H1 (cell line): ENCODE measurements around the gene ERFE. TPM values are rescaled to one million over a fixed set of nuclear protein-coding genes. Genes with fewer than 3 reads are reported as not detected.

Source experiments
- CTCF ChIA-PET: fragments of 300-600 bp; sonication (Branson Sonifier 250); formaldehyde crosslinking; loops from one replicate; lab custom pipeline; 2021; ENCODE audit not compliant: partially characterized antibody; lab: Charles Lee
- POLR2A ChIA-PET: fragments of 300-600 bp; sonication (Branson Sonifier 250); formaldehyde crosslinking; loops from one replicate; lab custom pipeline; 2021; ENCODE audit warnings: inconsistent platforms; ENCODE audit not compliant: partially characterized antibody; lab: Charles Lee
- DNase-seq, 2 experiments: peaks; one replicate each; pipeline versions ENCODE4 v3.0.0 to v3.0.0-alpha.2; 2010 to 2022; ENCODE audit warnings: low spot score in 2 of 2, low read depth in 1 of 2, mixed read lengths in 1 of 2
- FAIRE-seq: peaks from 2 replicates; lab custom pipeline; 2011; peaks lifted over from hg19 to GRCh38; lab: Jason Lieb, UNC
- H2AFZ ChIP-seq: 2 replicates; pipeline ENCODE4 v1.8.1; 2012; ENCODE audit warnings: low read length, inconsistent platforms
- H2AK5ac ChIP-seq: 2 replicates; pipeline ENCODE4 v1.6.1; 2013; ENCODE audit warnings: low read depth, low read length
- H2BK120ac ChIP-seq: replicated peaks from 2 replicates; pipeline ENCODE3; 2013; ENCODE audit warnings: low read depth, low read length, inconsistent platforms
- H2BK12ac ChIP-seq: 2 replicates; pipeline ENCODE4 v1.6.1; 2013; ENCODE audit warnings: low read depth, low read length
- H2BK15ac ChIP-seq: 2 replicates; pipeline ENCODE4 v1.6.1; 2013; ENCODE audit warnings: low read length
- H2BK20ac ChIP-seq: 2 replicates; pipeline ENCODE4 v1.6.1; 2013; ENCODE audit warnings: low read length
- H2BK5ac ChIP-seq: 2 replicates; pipeline ENCODE4 v1.6.1; 2013; ENCODE audit warnings: low read depth, low read length
- H3K14ac ChIP-seq: 2 replicates; pipeline ENCODE4 v1.6.1; 2013; ENCODE audit warnings: inconsistent platforms; ENCODE audit not compliant: insufficient read length
- H3K18ac ChIP-seq: 2 replicates; pipeline ENCODE4 v1.6.1; 2013; ENCODE audit warnings: low read length; ENCODE audit errors: extremely low read depth
- H3K23ac ChIP-seq: 2 replicates; pipeline ENCODE4 v1.6.1; 2013; ENCODE audit warnings: inconsistent platforms; ENCODE audit not compliant: insufficient read length
- H3K23me2 ChIP-seq: 2 replicates; pipeline ENCODE4 v1.6.1; 2013; ENCODE audit warnings: low read depth, low read length
- H3K27ac ChIP-seq: 2 replicates; pipeline ENCODE4 v1.6.1; 2011; ENCODE audit warnings: low read depth, low read length, inconsistent platforms
- H3K27me3 ChIP-seq, 4 experiments: replicated peaks in 1 of 4; 1 replicate in 1 of 4; 2 replicates in 3 of 4; pipeline versions ENCODE4 v1.6.1 to v1.8.1; 2011 to 2013; ENCODE audit warnings: low read length in 3 of 4, mild to moderate bottlenecking in 3 of 4, inconsistent platforms in 2 of 4, mixed read lengths in 2 of 4, moderate library complexity in 1 of 4; ENCODE audit not compliant: control insufficient read depth in 3 of 4, insufficient read depth in 3 of 4; ENCODE audit errors: extremely low read depth in 1 of 4
- H3K36me3 ChIP-seq, 4 experiments: 2 replicates each; pipeline versions ENCODE4 v1.6.1 to v1.8.1; 2011 to 2013; ENCODE audit warnings: mild to moderate bottlenecking in 4 of 4, low read length in 3 of 4, moderate library complexity in 2 of 4, control low read depth in 1 of 4, inconsistent platforms in 1 of 4; ENCODE audit not compliant: insufficient read depth in 4 of 4, control insufficient read depth in 2 of 4
- H3K4ac ChIP-seq: replicated peaks from 2 replicates; pipeline ENCODE3; 2013; ENCODE audit warnings: low read length, low read depth, mixed read lengths, inconsistent platforms; ENCODE audit not compliant: insufficient read length
- H3K4me1 ChIP-seq, 4 experiments: replicated peaks in 1 of 4; 1 replicate in 1 of 4; 2 replicates in 3 of 4; pipeline versions ENCODE4 v1.6.1 to v1.8.1; 2011 to 2013; ENCODE audit warnings: low read length in 3 of 4, inconsistent platforms in 2 of 4, mixed read lengths in 1 of 4; ENCODE audit not compliant: insufficient read depth in 4 of 4, control insufficient read depth in 3 of 4
- H3K4me2 ChIP-seq, 2 experiments: 2 replicates each; pipeline versions ENCODE4 v1.6.1 to v1.8.1; 2011 to 2013; ENCODE audit warnings: low read depth in 2 of 2, low read length in 2 of 2, control low read depth in 1 of 2, inconsistent platforms in 1 of 2, mild to moderate bottlenecking in 1 of 2; ENCODE audit not compliant: insufficient read depth in 1 of 2
- H3K4me3 ChIP-seq, 4 experiments: fragments of 200-600, 300-600 bp in 1 of 4; sonication (generic), shearing (Covaris generic), sonication (Bioruptor Twin) in 1 of 4; 2 replicates each; pipeline versions ENCODE4 v1.5.1 to v1.8.1; 2011 to 2016; ENCODE audit warnings: low read length in 4 of 4, low read depth in 3 of 4, control low read depth in 2 of 4, inconsistent platforms in 2 of 4, mild to moderate bottlenecking in 2 of 4, mixed read lengths in 1 of 4, moderate library complexity in 1 of 4; ENCODE audit not compliant: insufficient read depth in 2 of 4; ENCODE audit errors: extremely low read depth in 1 of 4
- H3K56ac ChIP-seq: replicated peaks from 2 replicates; pipeline ENCODE3; 2013; ENCODE audit warnings: low read depth, mild to moderate bottlenecking, mixed read lengths, low read length, inconsistent platforms; ENCODE audit not compliant: insufficient read length
- H3K79me1 ChIP-seq: 2 replicates; pipeline ENCODE4 v1.6.1; 2013; ENCODE audit warnings: low read depth, low read length, control low read depth
- H3K79me2 ChIP-seq, 2 experiments: 2 replicates each; pipeline versions ENCODE4 v1.6.1 to v1.8.1; 2012 to 2013; ENCODE audit warnings: low read length in 2 of 2, mild to moderate bottlenecking in 2 of 2, inconsistent platforms in 1 of 2; ENCODE audit not compliant: insufficient read depth in 2 of 2, control insufficient read depth in 1 of 2
- H3K9ac ChIP-seq, 4 experiments: replicated peaks in 1 of 4; 1 replicate in 1 of 4; 2 replicates in 3 of 4; pipeline versions ENCODE4 v1.6.1 to v1.8.1; 2011 to 2013; ENCODE audit warnings: low read depth in 3 of 4, low read length in 3 of 4, control low read depth in 2 of 4, mild to moderate bottlenecking in 2 of 4, moderate library complexity in 2 of 4, inconsistent platforms in 1 of 4; ENCODE audit errors: extremely low read depth in 1 of 4
- H3K9me3 ChIP-seq, 2 experiments: 2 replicates each; pipeline versions ENCODE4 v1.6.1 to v1.8.1; 2012 to 2013; ENCODE audit warnings: mild to moderate bottlenecking in 2 of 2, moderate library complexity in 2 of 2, control low read depth in 1 of 2, inconsistent platforms in 1 of 2, low read depth in 1 of 2, low read length in 1 of 2, mixed read lengths in 1 of 2; ENCODE audit not compliant: insufficient read depth in 2 of 2
- H4K20me1 ChIP-seq, 2 experiments: replicated peaks in 1 of 2; 2 replicates each; pipeline versions ENCODE3 to v1.8.1; 2011 to 2013; ENCODE audit warnings: inconsistent platforms in 2 of 2, low read length in 2 of 2, mild to moderate bottlenecking in 1 of 2; ENCODE audit not compliant: insufficient read depth in 2 of 2, control insufficient read depth in 1 of 2
- H4K5ac ChIP-seq: 2 replicates; pipeline ENCODE4 v1.6.1; 2013; ENCODE audit warnings: low read length, low read depth, mixed read lengths, inconsistent platforms; ENCODE audit not compliant: insufficient read length
- H4K8ac ChIP-seq: 2 replicates; pipeline ENCODE4 v1.8.0; 2013; ENCODE audit warnings: mild to moderate bottlenecking, moderate library complexity, low read length, inconsistent platforms; ENCODE audit not compliant: insufficient read depth; ENCODE audit errors: extremely low read depth
- H4K91ac ChIP-seq: replicated peaks from 2 replicates; pipeline ENCODE3; 2013; ENCODE audit warnings: low read length, mixed read lengths, inconsistent platforms; ENCODE audit not compliant: insufficient read length
- CHD1 ChIP-seq: IDR thresholded peaks from 2 replicates; pipeline ENCODE4 v1.6.1; 2012; ENCODE audit warnings: low read depth, low read length, improper control_type of control experiment
- CREB1 ChIP-seq: IDR thresholded peaks from 2 replicates; pipeline ENCODE4 v1.6.1; 2012; ENCODE audit warnings: inconsistent platforms
- RAD21 ChIP-seq, 2 experiments: IDR thresholded peaks in 1 of 2; conservative IDR thresholded peaks in 1 of 2; 2 replicates each; pipeline ENCODE4 v1.6.1; 2011; ENCODE audit warnings: low read depth in 2 of 2, low read length in 2 of 2, improper control_type of control experiment in 1 of 2, inconsistent platforms in 1 of 2, mild to moderate bottlenecking in 1 of 2, moderate library complexity in 1 of 2
- WGBS, 2 experiments: shearing (Covaris generic) in 1 of 2; methylation state at CpG; one replicate each; pipeline versions ENCODE4 v1.1.6 to v1.1.7; 2013 to 2015; ENCODE audit warnings: low lambda C conversion rate in 2 of 2, mixed read lengths in 2 of 2, inconsistent platforms in 1 of 2, low coverage in 1 of 2, missing lambda C conversion rate in 1 of 2; ENCODE audit not compliant: insufficient replicate concordance in 2 of 2, insufficient coverage in 1 of 2, insufficient read length in 1 of 2; ENCODE audit errors: extremely low coverage in 1 of 2, missing lambda C conversion rate in 1 of 2; 5-methylcytosine and 5-hydroxymethylcytosine counted together
- polyA plus RNA-seq, 7 experiments: library from polyadenylated mRNA; depleted of rRNA in 3 of 7; stranded (reverse) in 5 of 7; unstranded in 2 of 7; fragments of >200 nt in 5 of 7; fragments of 200-250 nt in 2 of 7; gene quantifications; 1 replicate in 5 of 7; 2 replicates in 1 of 7; 4 replicates in 1 of 7; pipeline versions ENCODE4 v1.2.1 to v1.2.3, GENCODE V29; 2011 to 2013; ENCODE audit warnings: missing spikeins in 2 of 7, mixed read lengths in 2 of 7
- total RNA-seq: library from RNA; stranded (reverse); fragmentation: NEBNext Ultra II Directional; extraction: Animal tissue kit (Norgen Biotek cat#: 25700); gene quantifications from 2 replicates; pipeline ENCODE4 v1.2.1, GENCODE V29; 2021
- TF ChIP-seq, protein P1 (sequence below): IDR thresholded peaks from 2 replicates; pipeline ENCODE4 v1.6.1; 2012; ENCODE audit warnings: low read length, inconsistent platforms

The ERFE gene
- total and polyA plus RNA-seq, 2 of the 8 experiments (the other 6 are each of a cell fraction or from before 2014, with no cell fraction given), result 2.5 to 3.6 TPM

GRCh38 chr2:238150686-238151085 lies 8.1 kb upstream of the ERFE start:
- no peak overlapping the region for H3K18ac ChIP-seq
- no peaks in the 10 kb centered on the region for H3K23me2 ChIP-seq
- H3K56ac ChIP-seq, result no peak overlapping the region
- no peak overlapping the region for H3K27ac ChIP-seq
- no peak overlapping the region for H3K9ac ChIP-seq
- CTCF ChIA-PET, result interaction anchor here (0.6 to 6.4 kb wide), 3 partner anchors 10 to 109 kb away, joined by 3 to 72 read pairs (median 8); partner anchors contain the start of gene KLHL30
- H4K8ac ChIP-seq, result no peak overlapping the region
- no peak overlapping the region; the same call in 1 of the 2 replicates for H2BK15ac ChIP-seq
- TF ChIP-seq RAD21 (IDR thresholded peaks at IDR 0.05 in 1 of 2, conservative IDR thresholded peaks at IDR 0.05 in 1 of 2; ENCODE audit: low read depth in 2 of 2, low read length in 2 of 2), result no peak
- TF ChIP-seq, protein P1, sequence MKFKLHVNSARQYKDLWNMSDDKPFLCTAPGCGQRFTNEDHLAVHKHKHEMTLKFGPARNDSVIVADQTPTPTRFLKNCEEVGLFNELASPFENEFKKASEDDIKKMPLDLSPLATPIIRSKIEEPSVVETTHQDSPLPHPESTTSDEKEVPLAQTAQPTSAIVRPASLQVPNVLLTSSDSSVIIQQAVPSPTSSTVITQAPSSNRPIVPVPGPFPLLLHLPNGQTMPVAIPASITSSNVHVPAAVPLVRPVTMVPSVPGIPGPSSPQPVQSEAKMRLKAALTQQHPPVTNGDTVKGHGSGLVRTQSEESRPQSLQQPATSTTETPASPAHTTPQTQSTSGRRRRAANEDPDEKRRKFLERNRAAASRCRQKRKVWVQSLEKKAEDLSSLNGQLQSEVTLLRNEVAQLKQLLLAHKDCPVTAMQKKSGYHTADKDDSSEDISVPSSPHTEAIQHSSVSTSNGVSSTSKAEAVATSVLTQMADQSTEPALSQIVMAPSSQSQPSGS, result no peak
- no peak for TF ChIP-seq CHD1
- TF ChIP-seq CREB1, result no peak
- TF ChIP-seq, all 59 proteins: peak for 0
- H2BK5ac ChIP-seq, result no peak overlapping the region; the same call in 1 of the 2 replicates
- H2AK5ac ChIP-seq, result no peak overlapping the region
- no peak overlapping the region for H3K4me3 ChIP-seq
- no peaks in the 10 kb centered on the region for H3K9me3 ChIP-seq
- no peak overlapping the region for H4K5ac ChIP-seq
- H4K20me1 ChIP-seq, result no peaks in the 10 kb centered on the region
- H3K23ac ChIP-seq, result no peak overlapping the region
- H3K14ac ChIP-seq, result no peak overlapping the region
- no peak overlapping the region for H2BK120ac ChIP-seq
- peak overlapping the region; percentile 75; the same call in 1 of the 2 replicates for H2BK12ac ChIP-seq
- H3K4me1 ChIP-seq, result peaks cover 0 to 9% (median 5%) of the 10 kb centered on the region in 4 experiments; a peak in 6 of 7 replicates
- H3K4ac ChIP-seq, result peak overlapping the region; percentile 53
- POLR2A ChIA-PET, result interaction anchor here (1.1 kb wide), 1 partner anchor 10 kb away, joined by 3 read pairs; no protein-coding TSS in a partner anchor
- no peak overlapping the region for H2AFZ ChIP-seq
- DNase-seq (no peak), FAIRE-seq (no peak)
- H3K79me1 ChIP-seq, result no peaks in the 10 kb centered on the region
- H3K36me3 ChIP-seq, result no peaks in the 10 kb centered on the region
- no peak overlapping the region for H2BK20ac ChIP-seq
- peaks cover 0 to 2% (median under 1%) of the 10 kb centered on the region in 4 experiments; a peak in 1 of 7 replicates for H3K27me3 ChIP-seq
- no peak overlapping the region for H4K91ac ChIP-seq
- WGBS, 2 experiments, result 90% methylated on average over 24 of the region's 25 CpGs; no CpG with 5 or more reads in 1 of the 2 experiments
- no peaks in the 10 kb centered on the region for H3K79me2 ChIP-seq
- no peak overlapping the region for H3K4me2 ChIP-seq
